H9 (cell line): ENCODE data around the gene ANTXRL. TPM values are rescaled to one million over a fixed set of nuclear protein-coding genes. Genes with fewer than 3 reads are reported as not detected.

ENCODE experiments used
- DNase-seq: peaks from one replicate; pipeline ENCODE4 v3.0.0-alpha.2; 2017
- H2AFZ ChIP-seq: one replicate; pipeline ENCODE4 v1.6.1; 2013; ENCODE audit warnings: mild to moderate bottlenecking, low read length, control low read depth, moderate library complexity
- H2AK5ac ChIP-seq: 2 replicates; pipeline ENCODE4 v1.6.1; 2013; ENCODE audit warnings: low read length, control low read depth, mixed read lengths; ENCODE audit not compliant: insufficient read length
- H2BK120ac ChIP-seq: one replicate; pipeline ENCODE4 v1.6.1; 2013; ENCODE audit warnings: low read depth, mild to moderate bottlenecking, low read length, control low read depth, inconsistent platforms; ENCODE audit not compliant: poor library complexity, severe bottlenecking
- H2BK12ac ChIP-seq: 2 replicates; pipeline ENCODE4 v1.6.1; 2013; ENCODE audit warnings: low read length, control low read depth, mixed read lengths, low read depth; ENCODE audit not compliant: insufficient read length
- H2BK15ac ChIP-seq: 2 replicates; pipeline ENCODE4 v1.6.1; 2013; ENCODE audit warnings: low read depth, low read length, control low read depth
- H2BK20ac ChIP-seq: one replicate; pipeline ENCODE4 v1.6.1; 2013; ENCODE audit warnings: low read depth, mild to moderate bottlenecking, low read length, control low read depth, inconsistent platforms; ENCODE audit not compliant: poor library complexity, severe bottlenecking
- H2BK5ac ChIP-seq: 2 replicates; pipeline ENCODE4 v1.6.1; 2013; ENCODE audit warnings: low read length, control low read depth, mixed read lengths; ENCODE audit not compliant: insufficient read length
- H3K14ac ChIP-seq: 2 replicates; pipeline ENCODE4 v1.6.1; 2013; ENCODE audit warnings: low read length, control low read depth; ENCODE audit not compliant: insufficient read depth
- H3K18ac ChIP-seq: 2 replicates; pipeline ENCODE4 v1.6.1; 2013; ENCODE audit warnings: low read depth, mild to moderate bottlenecking, mixed read lengths, low read length, control low read depth; ENCODE audit not compliant: insufficient read length
- H3K23ac ChIP-seq: 2 replicates; pipeline ENCODE4 v1.6.1; 2013; ENCODE audit warnings: low read length, control low read depth, mixed read lengths, low read depth; ENCODE audit not compliant: insufficient read length
- H3K23me2 ChIP-seq: 2 replicates; pipeline ENCODE4 v1.6.1; 2013; ENCODE audit warnings: low read depth, mild to moderate bottlenecking, mixed read lengths, low read length, control low read depth; ENCODE audit not compliant: insufficient read length, poor library complexity, severe bottlenecking
- H3K27ac ChIP-seq: 2 replicates; pipeline ENCODE4 v1.5.1; 2013; ENCODE audit warnings: low read length, control low read depth, mixed read lengths, low read depth; ENCODE audit not compliant: insufficient read length
- H3K27me3 ChIP-seq: 2 replicates; pipeline ENCODE4 v1.6.1; 2013; ENCODE audit warnings: low read length, control low read depth, inconsistent platforms; ENCODE audit not compliant: insufficient read depth
- H3K4ac ChIP-seq: 2 replicates; pipeline ENCODE4 v1.6.1; 2013; ENCODE audit warnings: low read depth, mild to moderate bottlenecking, control low read depth, inconsistent platforms, low read length, moderate library complexity
- H3K4me1 ChIP-seq: 2 replicates; pipeline ENCODE4 v1.6.1; 2013; ENCODE audit warnings: low read length, control low read depth, inconsistent platforms; ENCODE audit not compliant: insufficient read depth
- H3K4me2 ChIP-seq: 2 replicates; pipeline ENCODE4 v1.6.1; 2013; ENCODE audit warnings: low read length, control low read depth, mixed read lengths; ENCODE audit not compliant: insufficient read length, insufficient read depth
- H3K56ac ChIP-seq: 2 replicates; pipeline ENCODE4 v1.6.1; 2013; ENCODE audit warnings: low read depth, mild to moderate bottlenecking, mixed read lengths, low read length, control low read depth; ENCODE audit not compliant: insufficient read length
- H3K79me1 ChIP-seq: 2 replicates; pipeline ENCODE4 v1.6.1; 2013; ENCODE audit warnings: low read depth, mild to moderate bottlenecking, moderate library complexity, low read length, control low read depth, inconsistent platforms; ENCODE audit not compliant: insufficient read depth, poor library complexity, severe bottlenecking
- H3K79me2 ChIP-seq: 2 replicates; pipeline ENCODE4 v1.6.1; 2013; ENCODE audit warnings: low read length, control low read depth, inconsistent platforms; ENCODE audit not compliant: insufficient read depth
- H3K9ac ChIP-seq: 2 replicates; pipeline ENCODE4 v1.6.1; 2013; ENCODE audit warnings: low read length, control low read depth, mixed read lengths; ENCODE audit not compliant: insufficient read length; ENCODE audit errors: extremely low read depth
- H3K9me3 ChIP-seq: one replicate; pipeline ENCODE4 v1.6.1; 2013; ENCODE audit warnings: low read depth, low read length, inconsistent platforms; ENCODE audit not compliant: control insufficient read depth
- H3T11ph ChIP-seq: one replicate; pipeline ENCODE4 v1.6.1; 2013; ENCODE audit warnings: mild to moderate bottlenecking, low read length, control low read depth, inconsistent platforms
- H4K20me1 ChIP-seq: one replicate; pipeline ENCODE4 v1.6.1; 2013; ENCODE audit not compliant: control insufficient read depth, insufficient read length, insufficient read depth
- H4K5ac ChIP-seq: 2 replicates; pipeline ENCODE4 v1.6.1; 2013; ENCODE audit warnings: low read depth, mild to moderate bottlenecking, mixed read lengths, low read length, control low read depth; ENCODE audit not compliant: insufficient read length
- H4K8ac ChIP-seq: replicated peaks from 2 replicates; pipeline ENCODE4 v1.6.1; 2013; ENCODE audit warnings: low read length, control low read depth, mixed read lengths, low read depth; ENCODE audit not compliant: insufficient read length
- H4K91ac ChIP-seq: 2 replicates; pipeline ENCODE4 v1.6.1; 2013; ENCODE audit warnings: low read depth, mild to moderate bottlenecking, moderate library complexity, mixed read lengths, low read length, control low read depth; ENCODE audit not compliant: insufficient read length
- H3K27ac Mint-ChIP-seq, 3 experiments: 2 replicates in 2 of 3; 3 replicates in 1 of 3; pipeline ENCODE4 v1.8.0; 2020 to 2021; ENCODE audit warnings: mixed read lengths in 3 of 3, mild to moderate bottlenecking in 1 of 3, moderate library complexity in 1 of 3
- H3K27me3 Mint-ChIP-seq: 2 replicates; pipeline ENCODE4 v1.8.0; 2021; ENCODE audit warnings: low read depth, mild to moderate bottlenecking, moderate library complexity, mixed read lengths
- H3K36me3 Mint-ChIP-seq, 3 experiments: 2 replicates in 2 of 3; 3 replicates in 1 of 3; pipeline ENCODE4 v1.8.0; 2020 to 2021; ENCODE audit warnings: low read depth in 3 of 3, mixed read lengths in 3 of 3; ENCODE audit not compliant: insufficient read depth in 1 of 3
- H3K4me1 Mint-ChIP-seq, 2 experiments: 2 replicates each; pipeline ENCODE4 v1.8.0; 2020; ENCODE audit warnings: mixed read lengths in 2 of 2
- H3K4me3 Mint-ChIP-seq, 2 experiments: 2 replicates in 1 of 2; 3 replicates in 1 of 2; pipeline ENCODE4 v1.8.0; 2020 to 2021; ENCODE audit warnings: mild to moderate bottlenecking in 2 of 2, mixed read lengths in 2 of 2, moderate library complexity in 1 of 2
- H3K9me3 Mint-ChIP-seq, 2 experiments: 2 replicates in 1 of 2; 3 replicates in 1 of 2; pipeline ENCODE4 v1.8.0; 2020; ENCODE audit warnings: mild to moderate bottlenecking in 2 of 2, mixed read lengths in 2 of 2, moderate library complexity in 1 of 2
- WGBS: extraction: QIAGEN DNeasy Blood & Tissue Kit; methylation state at CpG from one replicate; pipeline ENCODE4 v1.1.7; 2013; ENCODE audit warnings: missing lambda C conversion rate, low lambda C conversion rate, mixed read lengths; ENCODE audit not compliant: insufficient read length; ENCODE audit errors: extremely low coverage; 5-methylcytosine and 5-hydroxymethylcytosine counted together
- total RNA-seq: library from RNA; stranded (reverse); gene quantifications from 2 replicates; pipeline ENCODE4 v1.2.1, GENCODE V29; 2021
- TF ChIP-seq, protein P1 (sequence below): fragments of 200-600 bp; sonication (generic); conservative IDR thresholded peaks from 3 replicates; pipeline ENCODE4 v1.8.0; 2021; ENCODE audit warnings: antibody characterized with exemption, mild to moderate bottlenecking

ANTXRL gene
- total RNA-seq, 1 experiment from 2014 or later = not detected

GRCh38 chr10:46296641-46297141 lies 9.9 kb downstream of the ANTXRL start:
- no peak overlapping the region for H3K14ac ChIP-seq
- H3K79me2 ChIP-seq = no peaks in the 10 kb centered on the region
- H2BK15ac ChIP-seq = no peak overlapping the region
- no peak overlapping the region for H2AK5ac ChIP-seq
- no peaks in the 10 kb centered on the region for H3K9me3 ChIP-seq
- no peaks in the 10 kb centered on the region for H3K4me1 ChIP-seq
- Mint-ChIP-seq H3K4me1 (peaks cover 16 to 19% of the 10 kb centered on the region in 2 experiments), H3K9me3 (no peaks in the 10 kb centered on the region; a peak in 1 of 5 replicates), H3K27me3 (peaks cover 4% of the 10 kb centered on the region), H3K27ac (no peak overlapping the region), H3K36me3 (no peaks in the 10 kb centered on the region), H3K4me3 (no peak overlapping the region)
- no peak overlapping the region for H3T11ph ChIP-seq
- H4K8ac ChIP-seq = no peak overlapping the region
- WGBS = no CpG with 5 or more reads among the region's 5 CpGs
- no peak overlapping the region for H2BK120ac ChIP-seq
- no peak overlapping the region for H3K4me2 ChIP-seq
- H2AFZ ChIP-seq = no peak overlapping the region
- H4K5ac ChIP-seq = no peak overlapping the region
- TF ChIP-seq, protein P1, sequence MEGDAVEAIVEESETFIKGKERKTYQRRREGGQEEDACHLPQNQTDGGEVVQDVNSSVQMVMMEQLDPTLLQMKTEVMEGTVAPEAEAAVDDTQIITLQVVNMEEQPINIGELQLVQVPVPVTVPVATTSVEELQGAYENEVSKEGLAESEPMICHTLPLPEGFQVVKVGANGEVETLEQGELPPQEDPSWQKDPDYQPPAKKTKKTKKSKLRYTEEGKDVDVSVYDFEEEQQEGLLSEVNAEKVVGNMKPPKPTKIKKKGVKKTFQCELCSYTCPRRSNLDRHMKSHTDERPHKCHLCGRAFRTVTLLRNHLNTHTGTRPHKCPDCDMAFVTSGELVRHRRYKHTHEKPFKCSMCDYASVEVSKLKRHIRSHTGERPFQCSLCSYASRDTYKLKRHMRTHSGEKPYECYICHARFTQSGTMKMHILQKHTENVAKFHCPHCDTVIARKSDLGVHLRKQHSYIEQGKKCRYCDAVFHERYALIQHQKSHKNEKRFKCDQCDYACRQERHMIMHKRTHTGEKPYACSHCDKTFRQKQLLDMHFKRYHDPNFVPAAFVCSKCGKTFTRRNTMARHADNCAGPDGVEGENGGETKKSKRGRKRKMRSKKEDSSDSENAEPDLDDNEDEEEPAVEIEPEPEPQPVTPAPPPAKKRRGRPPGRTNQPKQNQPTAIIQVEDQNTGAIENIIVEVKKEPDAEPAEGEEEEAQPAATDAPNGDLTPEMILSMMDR = no peak
- H4K91ac ChIP-seq = no peak overlapping the region
- DNase-seq = peak; percentile 22
- H3K4ac ChIP-seq = no peak overlapping the region
- H3K27me3 ChIP-seq = no peaks in the 10 kb centered on the region
- H2BK12ac ChIP-seq = no peak overlapping the region
- H3K27ac ChIP-seq = no peak overlapping the region
- no peak overlapping the region for H3K18ac ChIP-seq
- H3K23ac ChIP-seq = no peak overlapping the region
- H3K9ac ChIP-seq = no peak overlapping the region
- no peak overlapping the region for H2BK5ac ChIP-seq
- H3K23me2 ChIP-seq = no peaks in the 10 kb centered on the region
- H2BK20ac ChIP-seq = no peak overlapping the region
- H3K79me1 ChIP-seq = no peaks in the 10 kb centered on the region
- H3K56ac ChIP-seq = no peak overlapping the region
- H4K20me1 ChIP-seq = no peaks in the 10 kb centered on the region
